Measurements from ENCODE around the gene SEC16B. TPM values are rescaled to one million over a fixed set of nuclear protein-coding genes. Genes with fewer than 3 reads are reported as not detected.
A peak's percentile ranks its signal among the peaks of the same experiment; 100 is the strongest.
"Not testable (repeated sequence)": the region's sequence is repeated elsewhere in the genome, so short reads cannot be mapped to it uniquely, and the experiment has no call there.

The SEC16B gene, protein sequence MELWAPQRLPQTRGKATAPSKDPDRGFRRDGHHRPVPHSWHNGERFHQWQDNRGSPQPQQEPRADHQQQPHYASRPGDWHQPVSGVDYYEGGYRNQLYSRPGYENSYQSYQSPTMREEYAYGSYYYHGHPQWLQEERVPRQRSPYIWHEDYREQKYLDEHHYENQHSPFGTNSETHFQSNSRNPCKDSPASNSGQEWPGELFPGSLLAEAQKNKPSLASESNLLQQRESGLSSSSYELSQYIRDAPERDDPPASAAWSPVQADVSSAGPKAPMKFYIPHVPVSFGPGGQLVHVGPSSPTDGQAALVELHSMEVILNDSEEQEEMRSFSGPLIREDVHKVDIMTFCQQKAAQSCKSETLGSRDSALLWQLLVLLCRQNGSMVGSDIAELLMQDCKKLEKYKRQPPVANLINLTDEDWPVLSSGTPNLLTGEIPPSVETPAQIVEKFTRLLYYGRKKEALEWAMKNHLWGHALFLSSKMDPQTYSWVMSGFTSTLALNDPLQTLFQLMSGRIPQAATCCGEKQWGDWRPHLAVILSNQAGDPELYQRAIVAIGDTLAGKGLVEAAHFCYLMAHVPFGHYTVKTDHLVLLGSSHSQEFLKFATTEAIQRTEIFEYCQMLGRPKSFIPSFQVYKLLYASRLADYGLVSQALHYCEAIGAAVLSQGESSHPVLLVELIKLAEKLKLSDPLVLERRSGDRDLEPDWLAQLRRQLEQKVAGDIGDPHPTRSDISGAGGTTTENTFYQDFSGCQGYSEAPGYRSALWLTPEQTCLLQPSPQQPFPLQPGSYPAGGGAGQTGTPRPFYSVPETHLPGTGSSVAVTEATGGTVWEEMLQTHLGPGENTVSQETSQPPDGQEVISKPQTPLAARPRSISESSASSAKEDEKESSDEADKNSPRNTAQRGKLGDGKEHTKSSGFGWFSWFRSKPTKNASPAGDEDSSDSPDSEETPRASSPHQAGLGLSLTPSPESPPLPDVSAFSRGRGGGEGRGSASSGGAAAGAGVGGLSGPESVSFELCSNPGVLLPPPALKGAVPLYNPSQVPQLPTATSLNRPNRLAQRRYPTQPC
- total RNA-seq (2014; rRNA removed; shearing (Covaris generic)): 0.79 and 1.2 TPM in 2 replicates

- peak; percentile 9 for DNase-seq (ENCODE audit: low read depth)
Observed at GRCh38 chr1:177969825-177970371, at the start of gene SEC16B. SEC16B (minus strand) TSS chr1:177970058; CDS start chr1:177967981, 2,077 bp downstream.

GRCh38 chr1:178019622-178020021 is 49.8 kb upstream of the SEC16B start:
- DNase-seq (ENCODE audit: low read depth): no peak

DNA sequence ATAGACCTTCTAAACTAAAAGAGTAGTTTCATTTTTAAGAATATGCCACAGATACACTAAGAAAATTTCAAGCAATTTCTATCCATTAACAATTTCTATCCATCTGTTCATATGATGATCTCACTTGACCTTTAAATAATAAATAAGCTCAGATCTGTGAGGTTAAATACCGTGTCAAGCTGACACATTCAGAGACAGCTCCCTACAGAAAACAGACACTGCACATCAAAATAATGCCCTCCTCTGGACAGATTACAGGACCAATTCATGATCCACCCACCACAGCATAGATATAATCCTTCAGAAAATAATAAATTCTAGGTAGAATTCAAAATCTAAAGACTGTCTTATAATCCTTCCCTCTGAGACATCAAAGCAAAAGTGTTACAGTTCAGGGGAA is 49.4 kb upstream of the SEC16B start:
- no peak for DNase-seq (ENCODE audit: low read depth)

DNA sequence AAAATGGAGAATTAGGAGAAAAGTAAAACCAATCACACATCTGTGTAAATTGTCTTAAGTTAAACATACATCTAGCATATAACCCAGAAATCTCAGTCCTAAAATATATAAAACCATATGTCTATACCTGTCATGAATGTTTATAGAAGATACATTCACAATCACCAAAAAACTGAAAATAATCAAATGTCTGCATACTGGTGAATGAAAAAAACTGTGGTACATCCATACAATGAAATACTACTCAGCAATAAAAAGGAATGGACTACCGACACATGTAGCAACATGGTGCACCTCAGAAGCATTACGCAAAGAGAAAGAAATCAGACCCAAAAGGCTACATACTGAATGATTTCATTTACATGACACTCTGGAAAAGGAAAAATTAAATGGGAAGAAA is 47.7 kb upstream of the SEC16B start:
- no peak for DNase-seq (ENCODE audit: low read depth)

DNA sequence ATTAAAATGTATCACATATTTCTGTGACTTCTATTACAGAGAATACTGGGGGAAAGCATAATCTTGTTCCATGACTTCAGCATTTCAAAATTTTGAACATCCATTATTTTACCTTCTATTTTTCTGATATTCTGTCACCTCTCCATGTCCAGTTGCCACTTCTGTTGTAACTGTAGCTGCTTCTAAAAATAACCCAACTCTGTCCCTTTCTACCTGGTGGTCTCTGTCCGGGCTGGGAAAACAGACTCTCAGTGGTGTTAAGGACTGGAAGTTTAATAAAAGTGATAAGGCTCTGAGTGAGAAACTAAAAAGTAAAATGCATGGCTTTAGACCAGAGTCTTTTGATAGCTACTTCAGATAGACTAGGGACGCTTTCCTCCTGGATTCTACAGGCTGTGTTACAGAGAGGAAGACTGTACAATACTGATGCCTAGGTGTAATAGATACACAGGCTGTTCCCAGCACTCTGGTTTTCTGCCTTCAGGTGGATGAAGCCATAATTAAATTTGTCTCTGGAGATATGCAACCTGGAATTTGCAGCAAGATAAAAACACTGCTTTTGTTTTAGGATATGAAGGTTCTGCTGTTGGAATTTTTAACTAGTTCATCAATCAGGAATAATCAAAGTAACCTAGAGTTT is 42.1 kb upstream of the SEC16B start:
- DNase-seq (ENCODE audit: low read depth): no peak

GRCh38 chr1:178011465-178011828 is 41.6 kb upstream of the SEC16B start:
- DNase-seq (ENCODE audit: low read depth): peak; percentile 83

- DNase-seq (ENCODE audit: low read depth): no peak
Observed at GRCh38 chr1:178010674-178011464, 41.0 kb upstream of the SEC16B start.

- no peak for DNase-seq (ENCODE audit: low read depth)
Observed at GRCh38 chr1:178006043-178006442, 36.2 kb upstream of the SEC16B start.

DNA sequence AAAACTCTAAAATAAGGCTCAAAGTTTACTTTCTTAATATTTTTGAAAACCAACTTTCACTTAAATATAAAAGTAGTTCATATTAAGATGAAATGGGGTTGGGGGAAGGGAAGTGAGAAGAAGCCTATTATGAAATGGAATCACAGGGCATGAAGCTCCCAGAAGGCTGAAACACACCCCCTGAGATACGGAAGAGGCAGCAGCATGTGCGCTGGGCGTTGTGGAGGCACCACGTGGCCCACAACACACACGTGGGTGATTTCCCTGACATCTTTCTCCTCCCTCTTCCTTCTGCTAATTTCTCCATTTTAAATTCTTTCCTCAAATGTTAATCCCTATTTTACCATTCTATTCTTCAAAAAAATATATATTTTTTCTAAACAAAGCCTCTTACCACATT is 35.6 kb upstream of the SEC16B start:
- DNase-seq (ENCODE audit: low read depth): no peak

DNA sequence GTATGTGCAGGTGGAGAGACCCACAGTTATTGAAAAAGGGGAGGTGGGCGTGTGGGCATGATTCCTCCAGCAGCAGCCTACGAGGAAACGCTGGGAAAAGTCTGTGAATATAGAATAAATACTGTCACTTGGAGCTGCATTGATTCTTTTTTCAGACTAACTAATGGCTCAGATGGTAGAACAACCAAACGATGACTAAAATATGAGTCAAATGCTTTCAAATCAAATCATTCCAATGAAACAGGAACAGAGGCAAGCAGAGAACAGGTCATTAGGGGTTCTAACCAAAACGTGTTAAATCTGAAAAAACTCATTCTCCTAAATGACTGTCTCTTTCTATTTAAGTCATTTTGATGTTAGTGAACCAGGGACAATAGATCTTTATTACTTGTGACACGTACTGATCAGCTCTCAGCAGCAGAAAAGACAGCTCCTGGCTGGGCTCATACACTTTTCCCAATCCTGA is 35.1 kb upstream of the SEC16B start:
- peak; percentile 60 for DNase-seq (ENCODE audit: low read depth)

GRCh38 chr1:177998696-177999631 is 29.1 kb upstream of the SEC16B start:
- DNase-seq (ENCODE audit: low read depth): no peak

- DNase-seq (ENCODE audit: low read depth): no peak
Observed at GRCh38 chr1:177996957-177997356, 27.1 kb upstream of the SEC16B start.

GRCh38 chr1:177995369-177995768 is 25.5 kb upstream of the SEC16B start:
- DNase-seq (ENCODE audit: low read depth): no peak

DNA sequence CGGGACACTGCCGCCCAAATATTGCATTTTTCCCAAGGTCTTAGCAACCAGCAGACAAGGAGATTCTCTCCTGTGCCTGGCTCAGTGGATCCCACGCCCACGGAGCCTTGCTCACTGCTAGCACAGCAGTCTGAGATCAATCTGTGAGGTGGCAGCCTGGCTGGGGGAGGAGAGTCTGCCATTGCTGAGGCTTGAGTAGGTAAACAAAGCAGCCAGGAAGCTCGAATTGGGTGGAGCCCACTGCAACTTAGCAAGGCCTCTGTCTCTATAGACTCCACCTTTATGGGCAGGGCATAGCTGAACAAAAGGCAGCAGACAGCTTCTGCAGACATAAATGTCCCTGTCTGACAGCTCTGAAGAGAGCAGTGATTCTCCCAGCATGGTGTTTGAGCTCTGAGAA is 16.4 kb upstream of the SEC16B start:
- not testable (repeated sequence) for DNase-seq (ENCODE audit: low read depth)

DNA sequence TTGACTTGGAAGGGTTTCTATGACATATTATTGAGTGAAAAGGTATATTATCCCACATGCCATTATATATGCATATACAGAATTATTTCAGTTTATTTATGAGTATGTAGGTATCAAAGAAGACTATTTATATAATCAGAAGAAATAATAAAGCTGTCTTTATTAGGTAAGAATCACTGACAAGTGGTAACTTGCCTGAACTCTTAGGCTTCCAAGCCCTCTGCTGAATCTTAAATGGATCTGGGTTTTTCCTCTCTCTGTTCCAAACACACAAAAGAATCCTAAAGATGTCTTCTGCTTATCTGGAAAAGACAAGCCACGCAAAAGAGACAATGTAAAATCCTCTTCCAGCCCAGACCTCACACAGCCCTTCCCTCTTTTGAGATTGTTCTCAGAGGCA is 14.9 kb upstream of the SEC16B start:
- no peak for DNase-seq (ENCODE audit: low read depth)

DNA sequence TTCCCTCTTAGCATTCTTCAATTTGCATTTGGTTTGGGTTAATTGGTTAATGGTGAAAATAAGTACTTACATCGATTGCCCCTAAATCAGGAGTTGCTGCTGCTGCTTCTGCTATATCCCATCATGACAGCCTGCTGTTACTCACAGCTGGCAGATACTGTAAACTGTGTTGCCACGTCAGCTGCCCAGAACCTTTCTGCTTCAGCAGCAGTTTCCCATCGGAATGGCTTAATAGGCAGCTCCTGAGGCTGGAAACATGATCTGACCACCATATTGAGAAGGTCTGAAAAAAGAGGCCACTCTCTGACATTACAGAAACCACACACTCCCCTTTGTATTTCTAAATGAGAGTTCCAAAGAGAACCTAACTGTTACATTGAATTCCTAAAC is 14.3 kb upstream of the SEC16B start:
- peak; percentile 79 for DNase-seq (ENCODE audit: low read depth)

DNA sequence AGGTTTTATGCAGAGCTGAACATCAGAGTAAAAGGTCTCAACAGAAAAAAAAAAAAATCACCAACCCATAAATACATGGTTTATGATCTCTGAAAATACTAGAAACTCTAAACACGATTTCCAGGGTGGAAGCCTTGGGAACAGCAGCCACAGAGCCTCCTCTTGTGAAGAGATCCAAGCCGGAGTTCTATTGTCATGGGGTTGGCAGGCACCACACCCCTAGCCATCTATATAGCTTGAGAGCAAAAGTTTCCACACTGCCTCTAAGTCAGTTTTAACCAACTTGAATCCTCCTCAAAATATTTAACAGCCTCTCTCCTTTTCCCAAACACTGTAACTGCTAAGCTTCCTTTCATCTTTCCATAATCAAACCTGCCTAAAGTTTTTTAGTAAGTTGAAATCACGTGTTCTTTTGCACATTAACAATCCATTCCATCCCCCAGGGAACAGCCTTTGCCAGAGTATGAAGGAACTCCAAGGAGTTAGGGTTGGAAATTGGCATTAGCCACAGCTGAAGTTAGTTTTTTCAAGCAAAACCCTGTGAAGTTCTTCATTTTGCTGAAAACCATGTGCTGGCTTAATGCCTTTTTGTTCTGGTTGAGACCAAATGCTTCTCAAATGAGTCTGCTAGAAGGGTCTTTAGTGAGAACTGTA is 13.8 kb upstream of the SEC16B start:
- no peak for DNase-seq (ENCODE audit: low read depth)

GRCh38 chr1:177983077-177983476 is 13.2 kb upstream of the SEC16B start:
- DNase-seq (ENCODE audit: low read depth): no peak

- no peak for DNase-seq (ENCODE audit: low read depth)
Observed at GRCh38 chr1:177981200-177981599, 11.3 kb upstream of the SEC16B start.

Data from M059J (cell line).